ENCODE data around the gene LOXL1. TPM values are rescaled to one million over a fixed set of nuclear protein-coding genes. Genes with fewer than 3 reads are reported as not detected.

Gene LOXL1
- total RNA-seq, 1 experiment from 2014 or later = 11.8 TPM

GRCh38 chr15:73924171-73924921 lies 1.9 kb upstream of the LOXL1 start:
- H3K27me3 ChIP-seq (ENCODE audit: control insufficient read depth, insufficient read depth, low read length) = peaks cover 6% of the 10 kb centered on the region
- no peak overlapping the region for H3K4me3 ChIP-seq (ENCODE audit: insufficient read depth, low read depth, low read length)
- no peaks in the 10 kb centered on the region for H3K36me3 ChIP-seq (replicated peaks; ENCODE audit: control insufficient read depth, insufficient read depth, low read length)
- peak; percentile 68 for DNase-seq

DNA sequence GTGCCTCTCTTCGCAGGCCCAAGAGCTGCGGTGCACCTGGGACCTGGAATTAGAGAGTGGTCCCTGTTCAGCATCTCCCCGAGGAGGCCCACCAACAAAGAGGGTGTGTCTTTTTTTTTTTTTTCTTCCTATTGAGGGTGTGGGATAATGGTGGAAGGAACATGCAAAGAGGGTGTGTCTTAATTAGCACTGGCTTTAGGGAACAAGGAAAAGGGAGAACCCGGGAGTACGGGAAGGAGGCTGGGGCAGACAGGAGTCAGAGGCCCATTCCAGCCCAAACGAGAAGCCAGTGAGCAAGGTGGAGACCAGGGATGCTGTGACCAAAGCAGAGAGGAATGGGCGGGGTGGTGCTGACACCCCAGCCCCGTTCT lies 429 bp upstream of the LOXL1 start:
- no peak for DNase-seq
- H3K36me3 ChIP-seq (replicated peaks; ENCODE audit: control insufficient read depth, insufficient read depth, low read length) = no peaks in the 10 kb centered on the region
- H3K27me3 ChIP-seq (ENCODE audit: control insufficient read depth, insufficient read depth, low read length) = peaks cover 6% of the 10 kb centered on the region

DNA sequence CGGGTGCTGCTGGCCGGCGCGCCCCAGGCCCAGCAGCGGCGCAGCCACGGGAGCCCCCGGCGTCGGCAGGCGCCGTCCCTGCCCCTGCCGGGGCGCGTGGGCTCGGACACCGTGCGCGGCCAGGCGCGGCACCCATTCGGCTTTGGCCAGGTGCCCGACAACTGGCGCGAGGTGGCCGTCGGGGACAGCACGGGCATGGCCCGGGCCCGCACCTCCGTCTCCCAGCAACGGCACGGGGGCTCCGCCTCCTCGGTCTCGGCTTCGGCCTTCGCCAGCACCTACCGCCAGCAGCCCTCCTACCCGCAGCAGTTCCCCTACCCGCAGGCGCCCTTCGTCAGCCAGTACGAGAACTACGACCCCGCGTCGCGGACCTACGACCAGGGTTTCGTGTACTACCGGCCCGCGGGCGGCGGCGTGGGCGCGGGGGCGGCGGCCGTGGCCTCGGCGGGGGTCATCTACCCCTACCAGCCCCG lies 777 bp downstream of the LOXL1 start:
- peak; percentile 93 for DNase-seq
- Histone ChIP-seq H3K4me3 (ENCODE audit: insufficient read depth, low read depth, low read length) (peak overlapping the region; percentile 66), H3K27me3 (ENCODE audit: control insufficient read depth, insufficient read depth, low read length) (peaks cover 6% of the 10 kb centered on the region), H3K36me3 (replicated peaks; ENCODE audit: control insufficient read depth, insufficient read depth, low read length) (no peaks in the 10 kb centered on the region)

More for the DNA sequence above, 429 bp upstream of the LOXL1 start:
- peak overlapping the region; percentile 66; the same call in 1 of the 2 replicates for H3K4me3 ChIP-seq (ENCODE audit: insufficient read depth, low read depth, low read length)

DNA sequence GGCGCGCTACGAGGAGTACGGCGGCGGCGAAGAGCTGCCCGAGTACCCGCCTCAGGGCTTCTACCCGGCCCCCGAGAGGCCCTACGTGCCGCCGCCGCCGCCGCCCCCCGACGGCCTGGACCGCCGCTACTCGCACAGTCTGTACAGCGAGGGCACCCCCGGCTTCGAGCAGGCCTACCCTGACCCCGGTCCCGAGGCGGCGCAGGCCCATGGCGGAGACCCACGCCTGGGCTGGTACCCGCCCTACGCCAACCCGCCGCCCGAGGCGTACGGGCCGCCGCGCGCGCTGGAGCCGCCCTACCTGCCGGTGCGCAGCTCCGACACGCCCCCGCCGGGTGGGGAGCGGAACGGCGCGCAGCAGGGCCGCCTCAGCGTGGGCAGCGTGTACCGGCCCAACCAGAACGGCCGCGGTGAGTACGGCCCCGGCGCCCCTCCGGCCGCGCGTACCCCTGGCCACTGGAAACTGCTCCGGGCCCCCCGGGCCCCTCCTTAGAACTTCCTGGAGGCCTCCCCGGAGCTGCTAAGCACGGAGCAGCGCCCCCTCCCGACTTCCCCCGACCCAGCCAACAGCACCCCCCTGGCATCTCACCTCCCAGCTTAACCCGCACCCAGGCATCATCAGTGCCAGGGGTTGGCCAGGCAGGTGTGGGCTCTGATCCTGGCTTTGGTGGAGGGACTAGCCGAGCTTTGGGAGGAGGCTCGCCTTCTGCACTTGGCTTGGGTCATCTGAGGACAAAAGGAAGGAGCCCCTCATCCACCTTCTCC lies 1.4 kb downstream of the LOXL1 start:
- peak overlapping the region; percentile 66 for H3K4me3 ChIP-seq (ENCODE audit: insufficient read depth, low read depth, low read length)
- DNase-seq = peak; percentile 95
- H3K36me3 ChIP-seq (replicated peaks; ENCODE audit: control insufficient read depth, insufficient read depth, low read length) = no peaks in the 10 kb centered on the region
- peaks cover 6% of the 10 kb centered on the region for H3K27me3 ChIP-seq (ENCODE audit: control insufficient read depth, insufficient read depth, low read length)

DNA sequence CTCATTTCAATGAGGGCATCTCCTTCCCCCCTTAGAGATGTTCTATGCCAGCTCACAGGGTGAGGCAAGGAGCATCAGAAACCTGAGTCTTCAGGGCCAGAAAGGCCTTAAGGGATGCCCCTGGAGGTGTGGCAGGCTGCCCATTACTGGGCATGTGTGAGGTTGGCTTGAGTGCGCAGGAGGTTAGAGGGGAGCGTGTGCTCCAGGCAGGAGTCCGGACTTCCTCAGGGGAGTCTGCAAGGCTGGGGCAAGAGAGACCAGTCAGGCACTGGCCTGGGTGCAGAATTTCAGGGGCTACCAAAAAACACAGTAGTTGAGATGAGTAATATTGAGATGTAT lies 1.9 kb downstream of the LOXL1 start:
- Histone ChIP-seq H3K36me3 (replicated peaks; ENCODE audit: control insufficient read depth, insufficient read depth, low read length) (no peaks in the 10 kb centered on the region), H3K4me3 (ENCODE audit: insufficient read depth, low read depth, low read length) (peak overlapping the region; percentile 66; the same call in 1 of the 2 replicates), H3K27me3 (ENCODE audit: control insufficient read depth, insufficient read depth, low read length) (peaks cover 6% of the 10 kb centered on the region)
- no peak for DNase-seq

GRCh38 chr15:73928971-73929627 lies 2.8 kb downstream of the LOXL1 start:
- H3K27me3 ChIP-seq (ENCODE audit: control insufficient read depth, insufficient read depth, low read length) = peaks cover 6% of the 10 kb centered on the region; the same call in 1 of the 2 replicates
- H3K36me3 ChIP-seq (replicated peaks; ENCODE audit: control insufficient read depth, insufficient read depth, low read length) = no peaks in the 10 kb centered on the region
- no peak for DNase-seq
- no peak overlapping the region for H3K4me3 ChIP-seq (ENCODE audit: insufficient read depth, low read depth, low read length)

DNA sequence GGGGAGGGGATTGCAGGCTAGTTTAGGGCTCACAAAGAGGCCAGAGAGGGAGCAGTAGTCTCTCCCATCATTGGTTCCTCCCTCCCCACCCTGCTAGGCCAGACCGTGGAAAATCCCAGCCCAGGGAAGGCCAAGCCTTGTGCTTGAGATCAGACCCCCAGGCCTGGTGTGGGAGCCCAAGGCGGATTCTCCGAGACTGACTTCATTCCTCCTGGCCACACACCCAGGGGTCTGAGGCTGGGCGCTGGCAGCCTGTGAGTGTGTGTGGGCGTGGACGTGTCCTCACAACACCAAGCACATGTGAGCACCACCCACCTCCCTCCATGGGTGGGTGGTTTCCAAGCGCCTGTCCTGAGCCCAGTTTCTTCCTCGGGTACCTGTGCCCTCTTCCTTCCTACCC lies 4.1 kb downstream of the LOXL1 start:
- Histone ChIP-seq H3K27me3 (ENCODE audit: control insufficient read depth, insufficient read depth, low read length) (peaks cover 6% of the 10 kb centered on the region; the same call in 1 of the 2 replicates), H3K4me3 (ENCODE audit: insufficient read depth, low read depth, low read length) (no peak overlapping the region), H3K36me3 (replicated peaks; ENCODE audit: control insufficient read depth, insufficient read depth, low read length) (no peaks in the 10 kb centered on the region)
- no peak for DNase-seq

DNA sequence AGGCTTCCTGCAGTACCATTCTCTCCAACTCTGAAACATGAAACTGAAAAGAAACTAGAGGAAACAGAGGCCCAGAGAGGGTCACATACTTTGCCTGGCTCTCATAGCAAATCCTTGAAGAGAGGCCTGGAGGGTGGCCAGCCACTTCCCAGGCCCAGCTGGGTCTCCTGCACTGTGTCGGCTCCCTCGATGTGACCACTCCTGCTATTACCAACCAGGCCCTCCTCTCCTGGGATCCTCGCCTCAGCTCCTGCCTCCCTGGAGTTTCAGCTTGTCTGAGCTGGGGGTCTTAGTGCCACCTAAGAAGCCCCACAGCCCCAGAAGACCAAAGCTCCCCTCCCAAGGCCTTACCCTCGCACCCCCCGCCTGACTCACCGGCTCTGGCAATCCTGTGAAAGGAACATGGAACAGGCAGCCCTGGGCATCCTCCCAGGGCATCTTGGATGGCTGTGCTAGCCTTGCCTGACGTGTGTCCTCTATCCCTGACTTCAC lies 4.6 kb downstream of the LOXL1 start:
- Histone ChIP-seq H3K4me3 (ENCODE audit: insufficient read depth, low read depth, low read length) (no peak overlapping the region), H3K36me3 (replicated peaks; ENCODE audit: control insufficient read depth, insufficient read depth, low read length) (no peaks in the 10 kb centered on the region)
- DNase-seq = no peak

DNA sequence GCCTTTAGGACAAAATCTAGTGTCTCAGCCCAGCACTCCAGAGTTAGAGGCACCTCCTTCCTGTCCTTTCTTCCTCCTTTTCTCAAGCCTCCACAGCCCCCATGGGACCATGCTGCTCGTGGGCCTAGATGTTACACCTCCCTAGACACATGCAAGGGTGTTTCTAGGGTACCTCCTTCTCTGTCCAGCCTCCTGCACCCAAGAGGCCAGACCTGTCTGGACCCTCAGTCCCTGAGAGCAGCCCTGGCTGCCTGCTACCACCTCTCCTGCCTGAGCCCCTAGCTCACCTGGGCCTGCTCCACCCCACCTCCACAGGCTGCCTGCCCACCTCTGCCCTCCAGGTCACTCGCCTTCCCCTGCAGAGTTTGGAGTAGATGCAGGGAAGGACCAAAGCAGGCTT lies 5.2 kb downstream of the LOXL1 start:
- Histone ChIP-seq H3K4me3 (ENCODE audit: insufficient read depth, low read depth, low read length) (no peak overlapping the region), H3K36me3 (replicated peaks; ENCODE audit: control insufficient read depth, insufficient read depth, low read length) (no peaks in the 10 kb centered on the region), H3K27me3 (ENCODE audit: control insufficient read depth, insufficient read depth, low read length) (peaks cover 6% of the 10 kb centered on the region; the same call in 1 of the 2 replicates)
- no peak for DNase-seq

More for the DNA sequence above, 4.6 kb downstream of the LOXL1 start:
- peaks cover 6% of the 10 kb centered on the region; the same call in 1 of the 2 replicates for H3K27me3 ChIP-seq (ENCODE audit: control insufficient read depth, insufficient read depth, low read length)

DNA sequence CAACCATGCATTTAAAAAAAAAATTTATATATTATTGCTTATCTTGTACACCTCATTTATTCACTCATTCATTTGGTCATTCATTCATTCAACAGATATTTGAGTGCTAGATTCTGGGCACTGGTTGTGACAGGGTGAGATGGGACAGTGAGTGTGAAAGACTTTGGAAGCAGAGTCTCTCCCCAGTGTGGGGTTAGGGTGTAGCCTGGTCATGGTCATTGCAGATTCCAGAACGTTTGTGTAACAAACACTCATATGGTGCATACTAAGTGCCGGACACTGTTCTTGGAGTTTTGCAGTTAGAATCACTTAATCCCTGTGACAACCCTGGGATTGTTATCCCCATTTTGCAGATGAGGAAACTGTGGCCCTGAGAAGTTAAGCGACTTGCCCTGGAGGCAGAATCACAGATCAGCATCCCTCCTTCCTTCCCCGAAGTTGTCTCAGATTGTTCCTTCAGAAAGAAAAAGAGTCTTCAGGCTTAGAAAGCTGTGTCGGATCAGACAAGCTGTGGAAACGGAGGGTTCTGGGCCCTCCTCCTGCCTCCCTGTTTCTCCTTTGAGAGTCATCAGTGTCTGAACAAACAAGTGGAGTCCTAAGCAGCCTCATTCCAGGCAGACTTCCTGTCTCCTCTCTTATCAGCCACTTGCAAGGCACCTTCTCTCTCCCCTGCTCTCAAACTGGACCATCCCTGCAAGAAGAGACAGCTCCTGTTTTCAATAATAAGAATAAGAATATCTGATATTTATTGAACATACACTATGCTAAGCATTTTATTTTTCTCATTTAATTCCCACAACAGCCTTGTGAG lies 6.3 kb downstream of the LOXL1 start:
- H3K4me3 ChIP-seq (ENCODE audit: insufficient read depth, low read depth, low read length) = no peak overlapping the region
- H3K27me3 ChIP-seq (ENCODE audit: control insufficient read depth, insufficient read depth, low read length) = no peaks in the 10 kb centered on the region
- H3K36me3 ChIP-seq (replicated peaks; ENCODE audit: control insufficient read depth, insufficient read depth, low read length) = no peaks in the 10 kb centered on the region
- DNase-seq = no peak

GRCh38 chr15:73934281-73934680 lies 8.0 kb downstream of the LOXL1 start:
- no peak for DNase-seq
- Histone ChIP-seq H3K4me3 (ENCODE audit: insufficient read depth, low read depth, low read length) (no peak overlapping the region), H3K27me3 (ENCODE audit: control insufficient read depth, insufficient read depth, low read length) (no peaks in the 10 kb centered on the region), H3K36me3 (replicated peaks; ENCODE audit: control insufficient read depth, insufficient read depth, low read length) (no peaks in the 10 kb centered on the region)

DNA sequence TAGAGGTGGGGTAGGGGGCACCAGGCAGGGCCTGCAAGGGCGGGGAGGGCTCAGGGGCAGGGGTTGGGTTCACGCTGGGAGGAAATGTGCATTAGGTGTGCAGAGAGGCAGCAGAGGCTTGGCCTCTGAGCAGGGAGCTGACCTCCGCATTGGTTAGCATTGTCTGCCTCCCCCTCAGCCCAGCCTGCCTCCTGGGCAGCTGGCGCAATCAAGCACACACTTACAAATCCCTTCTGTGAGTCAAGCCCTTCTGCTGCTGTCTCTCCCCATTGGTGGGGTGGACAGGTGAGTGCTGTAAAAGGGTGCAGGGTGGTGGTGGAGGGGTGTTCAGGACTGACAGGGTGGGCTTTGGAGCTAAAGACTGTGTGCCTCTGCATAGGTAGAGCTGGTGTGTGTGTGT lies 9.3 kb downstream of the LOXL1 start:
- peak; percentile 79 for DNase-seq

GRCh38 chr15:73936181-73936580 lies 9.9 kb downstream of the LOXL1 start:
- Histone ChIP-seq H3K4me3 (ENCODE audit: insufficient read depth, low read depth, low read length) (no peak overlapping the region), H3K27me3 (ENCODE audit: control insufficient read depth, insufficient read depth, low read length) (no peaks in the 10 kb centered on the region), H3K36me3 (replicated peaks; ENCODE audit: control insufficient read depth, insufficient read depth, low read length) (no peaks in the 10 kb centered on the region)
- peak; percentile 84 for DNase-seq

More for the DNA sequence above, 9.3 kb downstream of the LOXL1 start:
- H3K27me3 ChIP-seq (ENCODE audit: control insufficient read depth, insufficient read depth, low read length) = no peaks in the 10 kb centered on the region
- no peaks in the 10 kb centered on the region for H3K36me3 ChIP-seq (replicated peaks; ENCODE audit: control insufficient read depth, insufficient read depth, low read length)
- no peak overlapping the region for H3K4me3 ChIP-seq (ENCODE audit: insufficient read depth, low read depth, low read length)

Data from H7 (cell line).